ENCODE measurements around the gene ZNF358.

The ZNF358 gene

DNA sequence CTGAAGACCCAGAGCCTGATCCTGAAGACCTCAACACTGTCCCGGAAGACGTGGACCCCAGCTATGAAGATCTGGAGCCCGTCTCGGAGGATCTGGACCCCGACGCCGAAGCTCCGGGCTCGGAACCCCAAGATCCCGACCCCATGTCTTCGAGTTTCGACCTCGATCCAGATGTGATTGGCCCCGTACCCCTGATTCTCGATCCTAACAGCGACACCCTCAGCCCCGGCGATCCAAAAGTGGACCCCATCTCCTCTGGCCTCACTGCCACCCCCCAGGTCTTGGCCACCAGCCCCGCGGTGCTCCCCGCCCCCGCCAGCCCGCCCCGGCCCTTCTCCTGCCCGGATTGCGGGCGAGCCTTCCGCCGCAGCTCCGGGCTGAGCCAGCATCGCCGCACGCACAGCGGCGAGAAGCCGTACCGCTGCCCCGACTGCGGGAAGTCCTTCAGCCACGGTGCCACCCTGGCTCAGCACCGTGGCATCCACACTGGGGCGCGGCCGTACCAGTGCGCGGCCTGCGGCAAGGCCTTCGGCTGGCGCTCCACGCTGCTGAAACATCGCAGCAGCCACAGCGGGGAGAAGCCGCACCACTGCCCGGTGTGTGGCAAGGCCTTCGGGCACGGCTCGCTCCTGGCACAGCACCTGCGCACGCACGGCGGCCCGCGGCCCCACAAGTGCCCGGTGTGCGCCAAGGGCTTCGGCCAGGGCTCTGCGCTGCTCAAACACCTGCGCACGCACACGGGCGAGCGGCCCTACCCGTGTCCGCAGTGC lies 3.6 kb downstream of the ZNF358 start:
- DNase-seq (ENCODE audit: low spot score), result no peak
- no peak for FAIRE-seq

GRCh38 chr19:7520131-7521051 lies 4.5 kb downstream of the ZNF358 start:
- DNase-seq (ENCODE audit: low spot score) (no peak), FAIRE-seq (no peak)

DNA sequence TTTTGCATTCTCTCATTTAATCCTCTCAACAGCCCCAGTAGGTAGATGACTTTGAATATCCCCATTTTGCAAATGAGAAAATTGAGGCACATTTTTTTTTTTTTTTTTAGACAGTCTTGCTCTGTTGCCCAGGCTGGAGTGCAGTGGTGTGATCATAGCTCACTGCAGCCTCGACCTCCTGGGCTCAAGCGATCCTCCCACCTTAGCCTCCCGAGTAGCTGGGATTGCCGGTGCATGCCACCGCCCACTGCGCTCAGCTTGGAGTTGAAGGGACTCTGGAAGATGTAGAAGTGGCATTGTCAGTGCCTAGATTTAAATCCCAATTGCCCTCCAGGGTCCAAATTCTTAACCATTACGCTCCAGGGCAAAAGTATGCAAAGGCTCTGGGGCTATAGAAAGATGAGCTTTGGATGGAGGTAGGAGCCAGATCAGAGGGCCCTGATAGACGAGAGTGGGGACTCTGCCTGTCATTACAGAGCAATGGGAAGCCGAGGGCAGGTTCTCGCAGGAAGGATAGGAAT lies 5.7 kb downstream of the ZNF358 start:
- DNase-seq (ENCODE audit: low spot score) (no peak), FAIRE-seq (no peak)

- DNase-seq (ENCODE audit: low spot score) (peak; percentile 87), FAIRE-seq (peak; percentile 33)
Measured at GRCh38 chr19:7522072-7522922, 6.4 kb downstream of the ZNF358 start, which contains the start of gene MCOLN1. Gene MCOLN1 (plus strand): TSS chr19:7522624. CDS start chr19:7522751, 127 bp downstream.

- FAIRE-seq (no peak), DNase-seq (ENCODE audit: low spot score) (no peak)
Measured at GRCh38 chr19:7522923-7523667, 7.2 kb downstream of the ZNF358 start.

DNA sequence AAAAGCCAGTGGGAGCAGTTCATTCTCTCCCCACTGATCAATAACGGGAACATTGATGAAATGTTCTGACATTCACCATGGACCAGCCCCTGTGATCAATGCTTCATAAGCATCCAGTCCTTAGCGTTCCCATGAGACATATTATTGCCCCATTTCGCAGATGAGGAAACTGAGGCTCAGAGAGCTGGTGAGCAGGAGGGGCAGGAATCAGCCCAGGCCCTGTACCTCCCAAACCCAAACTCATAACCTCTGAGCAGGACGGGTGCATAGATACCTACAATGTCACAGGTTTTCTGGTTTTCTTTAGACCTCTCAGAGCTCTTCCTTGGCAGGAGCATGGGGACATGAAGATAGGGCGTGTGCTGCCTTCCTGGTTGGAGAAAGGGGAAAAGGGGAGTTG lies 8.6 kb downstream of the ZNF358 start:
- DNase-seq (ENCODE audit: low spot score), result no peak
- no peak for FAIRE-seq

DNA sequence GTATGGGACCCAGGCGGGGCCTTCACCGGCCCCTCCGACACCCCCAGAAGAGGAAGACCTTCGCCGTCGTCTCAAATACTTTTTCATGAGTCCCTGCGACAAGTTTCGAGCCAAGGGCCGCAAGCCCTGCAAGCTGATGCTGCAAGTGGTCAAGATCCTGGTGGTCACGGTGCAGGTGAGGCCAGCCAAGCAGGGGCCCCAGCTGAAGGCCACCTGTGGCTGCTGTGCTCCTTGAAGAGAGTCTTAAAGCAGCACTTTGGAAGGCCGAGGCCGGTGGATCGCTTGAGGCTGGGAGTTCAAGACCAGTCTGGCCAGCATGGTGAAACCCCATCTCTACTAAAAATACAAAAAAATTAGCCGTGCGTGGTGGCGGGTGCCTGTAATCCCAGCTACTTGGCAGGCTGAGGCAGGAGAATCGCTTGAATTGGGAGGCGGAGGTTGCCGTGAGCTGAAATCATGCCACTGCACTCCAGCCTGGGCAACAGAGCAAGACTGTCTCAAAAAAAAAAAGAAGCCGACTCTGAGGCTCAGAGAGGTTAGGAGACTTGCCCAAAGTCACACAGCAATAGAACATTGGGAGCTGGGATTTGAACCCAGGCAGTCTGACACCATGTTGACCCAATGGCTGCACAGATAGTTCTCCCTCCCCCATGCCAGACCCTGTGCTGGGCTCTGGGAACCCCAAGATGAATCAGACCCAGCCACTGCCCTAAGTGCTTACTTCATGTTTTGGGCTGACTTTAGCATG lies 9.3 kb downstream of the ZNF358 start:
- DNase-seq (ENCODE audit: low spot score) (no peak), FAIRE-seq (no peak)

DNA sequence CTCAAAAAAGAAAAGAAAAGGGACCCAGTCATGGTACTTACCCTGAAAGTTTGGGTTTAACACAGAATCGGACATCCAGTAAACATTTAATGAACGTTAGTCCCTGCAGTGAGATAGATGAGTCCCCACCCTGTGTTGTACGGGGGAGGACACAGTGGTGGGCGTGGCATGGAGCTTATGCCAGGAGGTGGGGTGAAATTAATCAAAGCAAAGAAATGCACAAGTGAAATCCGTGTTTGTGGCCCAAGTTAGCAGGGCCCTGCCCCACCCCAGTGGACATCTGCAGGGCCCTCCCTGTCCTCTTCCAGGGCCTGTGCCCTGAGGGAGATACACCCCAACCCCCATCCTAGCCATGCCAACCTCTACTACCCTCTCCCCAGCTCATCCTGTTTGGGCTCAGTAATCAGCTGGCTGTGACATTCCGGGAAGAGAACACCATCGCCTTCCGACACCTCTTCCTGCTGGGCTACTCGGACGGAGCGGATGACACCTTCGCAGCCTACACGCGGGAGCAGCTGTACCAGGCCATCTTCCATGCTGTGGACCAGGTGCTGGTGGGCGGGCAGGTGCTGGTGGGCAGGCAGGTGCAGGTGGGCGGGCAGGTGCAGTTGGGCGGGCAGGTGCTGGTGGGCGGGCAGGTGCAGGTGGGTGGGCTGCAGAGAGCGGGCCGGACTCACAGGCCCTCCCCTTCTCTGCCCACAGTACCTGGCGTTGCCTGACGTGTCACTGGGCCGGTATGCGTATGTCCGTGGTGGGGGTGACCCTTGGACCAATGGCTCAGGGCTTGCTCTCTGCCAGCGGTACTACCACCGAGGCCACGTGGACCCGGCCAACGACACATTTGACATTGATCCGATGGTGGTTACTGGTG lies 10.4 kb downstream of the ZNF358 start:
- DNase-seq (ENCODE audit: low spot score), result no peak
- no peak for FAIRE-seq

GRCh38 chr19:7527516-7528191 lies 11.8 kb downstream of the ZNF358 start:
- DNase-seq (ENCODE audit: low spot score) (no peak), FAIRE-seq (no peak)

DNA sequence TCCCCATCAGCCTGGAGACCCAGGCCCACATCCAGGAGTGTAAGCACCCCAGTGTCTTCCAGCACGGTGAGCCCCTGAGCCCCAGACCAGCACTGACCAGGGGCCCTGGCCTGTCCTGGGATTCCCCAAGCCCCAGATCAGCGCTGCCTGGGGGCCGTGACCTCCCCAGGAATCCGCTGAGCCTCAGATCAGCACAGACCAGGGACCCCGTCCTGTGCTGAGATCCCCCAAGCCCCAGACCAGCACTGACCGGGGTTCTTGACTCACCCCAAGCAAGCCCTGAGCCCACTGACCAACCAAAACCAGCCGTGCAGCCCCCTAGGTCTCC lies 12.3 kb downstream of the ZNF358 start:
- DNase-seq (ENCODE audit: low spot score) (no peak), FAIRE-seq (no peak)

DNA sequence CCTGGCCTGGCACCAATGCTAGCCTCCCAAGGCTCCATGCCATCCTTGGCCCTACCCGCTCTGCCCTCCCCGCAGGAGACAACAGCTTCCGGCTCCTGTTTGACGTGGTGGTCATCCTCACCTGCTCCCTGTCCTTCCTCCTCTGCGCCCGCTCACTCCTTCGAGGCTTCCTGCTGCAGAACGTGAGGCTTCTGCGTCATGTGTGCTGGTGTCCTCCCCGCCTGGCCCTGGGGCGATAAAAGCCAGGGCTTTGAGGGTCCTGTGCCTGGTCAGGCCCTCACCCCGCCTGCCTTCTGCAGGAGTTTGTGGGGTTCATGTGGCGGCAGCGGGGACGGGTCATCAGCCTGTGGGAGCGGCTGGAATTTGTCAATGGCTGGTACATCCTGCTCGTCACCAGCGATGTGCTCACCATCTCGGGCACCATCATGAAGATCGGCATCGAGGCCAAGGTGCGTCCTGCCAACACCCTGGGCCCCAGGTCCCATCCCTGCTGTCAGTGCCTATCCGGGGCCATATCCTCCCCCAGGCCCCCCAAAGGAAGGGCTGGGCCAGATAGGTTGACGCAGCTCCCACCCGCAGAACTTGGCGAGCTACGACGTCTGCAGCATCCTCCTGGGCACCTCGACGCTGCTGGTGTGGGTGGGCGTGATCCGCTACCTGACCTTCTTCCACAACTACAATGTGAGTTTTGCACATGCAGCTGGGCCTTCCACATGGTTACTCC lies 12.8 kb downstream of the ZNF358 start:
- FAIRE-seq (no peak), DNase-seq (ENCODE audit: low spot score) (no peak)

DNA sequence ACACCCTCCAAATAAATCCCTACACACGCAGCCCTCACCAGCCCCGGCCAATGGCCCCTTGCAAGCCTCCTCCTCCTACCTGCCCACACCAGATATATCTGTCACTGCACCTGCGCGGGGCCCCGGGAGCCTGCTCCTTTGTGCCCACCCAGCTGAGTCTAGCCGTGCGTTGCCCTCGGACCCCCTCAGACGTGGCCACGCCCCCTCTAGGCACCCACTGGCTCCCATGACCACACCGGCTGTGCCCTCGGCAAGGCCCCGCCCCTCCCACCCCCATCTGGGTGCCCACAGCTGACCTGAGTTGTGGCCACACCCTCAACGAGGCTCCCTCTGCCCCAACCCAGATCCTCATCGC lies 13.3 kb downstream of the ZNF358 start:
- FAIRE-seq (no peak), DNase-seq (ENCODE audit: low spot score) (no peak)

DNA sequence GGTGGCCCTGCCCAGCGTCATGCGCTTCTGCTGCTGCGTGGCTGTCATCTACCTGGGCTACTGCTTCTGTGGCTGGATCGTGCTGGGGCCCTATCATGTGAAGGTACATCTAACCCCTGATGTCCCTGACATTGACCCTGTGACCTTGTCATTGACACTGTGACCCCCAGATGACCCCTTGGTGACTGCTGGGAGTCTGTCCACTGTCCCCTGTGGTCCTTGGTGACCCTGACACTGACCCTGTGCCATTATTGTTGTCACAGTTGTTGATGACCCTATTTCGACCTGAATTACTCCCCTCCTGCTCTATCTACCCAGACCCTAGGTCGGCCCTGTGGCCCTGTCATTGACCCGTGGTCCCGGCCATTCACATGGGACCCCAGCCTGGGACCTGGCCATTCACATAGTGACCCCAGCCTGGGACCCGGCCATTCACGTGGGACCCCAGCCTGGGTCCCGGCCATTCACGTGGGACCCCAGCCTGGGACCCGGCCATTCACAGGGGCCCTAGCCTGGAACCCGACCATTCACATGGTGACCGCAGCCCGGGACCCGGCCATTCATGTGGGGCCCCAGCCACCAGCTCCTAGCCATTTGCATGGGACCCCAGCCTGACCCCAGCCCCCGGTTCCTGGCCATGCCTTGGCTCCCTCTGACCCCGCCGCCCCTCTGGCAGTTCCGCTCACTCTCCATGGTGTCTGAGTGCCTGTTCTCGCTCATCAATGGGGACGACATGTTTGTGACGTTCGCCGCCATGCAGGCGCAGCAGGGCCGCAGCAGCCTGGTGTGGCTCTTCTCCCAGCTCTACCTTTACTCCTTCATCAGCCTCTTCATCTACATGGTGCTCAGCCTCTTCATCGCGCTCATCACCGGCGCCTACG lies 13.9 kb downstream of the ZNF358 start:
- DNase-seq (ENCODE audit: low spot score) (no peak), FAIRE-seq (no peak)

DNA sequence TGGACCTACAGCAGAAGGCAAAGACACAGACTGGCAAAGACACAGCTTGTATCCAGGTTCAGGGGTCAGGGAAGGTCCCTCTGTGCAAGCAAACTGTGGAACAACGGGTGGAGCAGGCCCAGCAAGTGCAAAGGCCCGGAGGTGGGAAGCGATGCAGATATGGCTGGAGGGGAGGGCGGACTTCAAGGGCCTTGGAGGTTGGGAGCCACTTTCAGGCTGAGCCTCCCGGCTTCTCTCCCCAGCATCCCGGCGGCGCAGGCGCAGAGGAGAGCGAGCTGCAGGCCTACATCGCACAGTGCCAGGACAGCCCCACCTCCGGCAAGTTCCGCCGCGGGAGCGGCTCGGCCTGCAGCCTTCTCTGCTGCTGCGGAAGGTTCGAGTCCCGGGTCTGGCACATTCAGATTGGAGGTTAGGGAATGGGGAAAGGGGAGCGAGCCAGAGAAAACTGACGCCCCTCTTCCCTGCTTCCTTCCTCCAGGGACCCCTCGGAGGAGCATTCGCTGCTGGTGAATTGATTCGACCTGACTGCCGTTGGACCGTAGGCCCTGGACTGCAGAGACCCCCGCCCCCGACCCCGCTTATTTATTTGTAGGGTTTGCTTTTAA lies 17.5 kb downstream of the ZNF358 start:
- FAIRE-seq (no peak), DNase-seq (ENCODE audit: low spot score) (no peak)

GRCh38 chr19:7533925-7534480 lies 18.1 kb downstream of the ZNF358 start:
- DNase-seq (ENCODE audit: low spot score) (peak; percentile 20), FAIRE-seq (no peak)

DNA sequence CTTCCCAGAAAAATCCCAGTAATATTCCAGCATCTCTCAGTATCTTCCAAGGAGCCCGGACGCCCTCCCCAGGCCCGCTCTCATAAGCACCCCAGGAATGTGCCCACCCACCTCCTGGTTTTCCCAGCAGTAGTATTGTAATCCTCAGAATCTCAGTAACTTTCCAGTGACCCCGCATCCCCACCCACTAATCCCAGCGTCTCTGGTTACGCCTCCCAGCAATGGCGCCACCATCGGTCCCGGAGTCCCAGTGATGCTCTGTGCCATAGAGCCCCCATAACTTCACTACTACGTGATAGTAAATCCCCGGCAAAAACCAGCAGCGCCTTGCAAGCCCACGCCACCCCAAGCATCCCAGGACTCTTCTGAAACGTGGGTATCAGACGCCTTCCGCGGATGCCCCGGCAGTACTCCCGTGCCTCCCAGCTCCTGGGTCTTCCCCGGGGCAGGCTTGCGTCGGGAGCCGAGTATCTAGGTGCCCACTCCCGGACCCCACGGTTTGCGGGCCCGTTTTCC lies 18.7 kb downstream of the ZNF358 start:
- peak; percentile 7 for DNase-seq (ENCODE audit: low spot score)
- FAIRE-seq, result no peak
